ENCODE measurements around the gene MGAT3.

Gene MGAT3

GRCh38 chr22:39481054-39481453, 24.2 kb downstream of the MGAT3 start:
- no peaks in the 10 kb centered on the region for H3K4me1 ChIP-seq (ENCODE audit: control insufficient read depth, insufficient read depth, low read length, unreplicated experiment)
- H3K4me3 ChIP-seq (ENCODE audit: low read depth, low read length) = no peak overlapping the region
- no peaks in the 10 kb centered on the region for H3K36me3 ChIP-seq (ENCODE audit: insufficient read depth, low read length)
- H2AFZ ChIP-seq (ENCODE audit: low read length, unreplicated experiment) = no peak overlapping the region
- no peak overlapping the region for H3K27ac ChIP-seq (ENCODE audit: low read depth, low read length)
- H3K79me2 ChIP-seq (ENCODE audit: control insufficient read depth, insufficient read depth, low read length, unreplicated experiment) = no peaks in the 10 kb centered on the region
- H3K27me3 ChIP-seq (ENCODE audit: insufficient read depth, low read length) = no peaks in the 10 kb centered on the region

GRCh38 chr22:39481595-39481994, 24.8 kb downstream of the MGAT3 start:
- H3K27ac ChIP-seq (ENCODE audit: low read depth, low read length) = no peak overlapping the region
- H3K4me1 ChIP-seq (ENCODE audit: control insufficient read depth, insufficient read depth, low read length, unreplicated experiment) = no peaks in the 10 kb centered on the region
- H3K79me2 ChIP-seq (ENCODE audit: control insufficient read depth, insufficient read depth, low read length, unreplicated experiment) = no peaks in the 10 kb centered on the region
- no peak overlapping the region for H3K4me3 ChIP-seq (ENCODE audit: low read depth, low read length)
- no peak overlapping the region for H2AFZ ChIP-seq (ENCODE audit: low read length, unreplicated experiment)
- no peaks in the 10 kb centered on the region for H3K36me3 ChIP-seq (ENCODE audit: insufficient read depth, low read length)
- H3K27me3 ChIP-seq (ENCODE audit: insufficient read depth, low read length) = no peaks in the 10 kb centered on the region

- H3K4me1 ChIP-seq (ENCODE audit: control insufficient read depth, insufficient read depth, low read length, unreplicated experiment) = no peaks in the 10 kb centered on the region
- no peak overlapping the region for H2AFZ ChIP-seq (ENCODE audit: low read length, unreplicated experiment)
- no peaks in the 10 kb centered on the region for H3K79me2 ChIP-seq (ENCODE audit: control insufficient read depth, insufficient read depth, low read length, unreplicated experiment)
- H3K4me3 ChIP-seq (ENCODE audit: low read depth, low read length) = no peak overlapping the region
- no peak overlapping the region for H3K27ac ChIP-seq (ENCODE audit: low read depth, low read length)
- no peaks in the 10 kb centered on the region for H3K27me3 ChIP-seq (ENCODE audit: insufficient read depth, low read length)
- no peaks in the 10 kb centered on the region for H3K36me3 ChIP-seq (ENCODE audit: insufficient read depth, low read length)
These were observed 26.0 kb downstream of the MGAT3 start for GRCh38 chr22:39482768-39483167.

- Histone ChIP-seq H3K4me1 (ENCODE audit: control insufficient read depth, insufficient read depth, low read length, unreplicated experiment) (no peaks in the 10 kb centered on the region), H3K36me3 (ENCODE audit: insufficient read depth, low read length) (no peaks in the 10 kb centered on the region), H3K4me3 (ENCODE audit: low read depth, low read length) (no peak overlapping the region), H3K79me2 (ENCODE audit: control insufficient read depth, insufficient read depth, low read length, unreplicated experiment) (no peaks in the 10 kb centered on the region), H3K27ac (ENCODE audit: low read depth, low read length) (no peak overlapping the region), H2AFZ (ENCODE audit: low read length, unreplicated experiment) (no peak overlapping the region), H3K27me3 (ENCODE audit: insufficient read depth, low read length) (no peaks in the 10 kb centered on the region)
These were observed 30.4 kb downstream of the MGAT3 start for GRCh38 chr22:39486951-39487825.

- Histone ChIP-seq H3K27ac (ENCODE audit: low read depth, low read length) (no peak overlapping the region), H2AFZ (ENCODE audit: low read length, unreplicated experiment) (no peak overlapping the region), H3K4me3 (ENCODE audit: low read depth, low read length) (no peak overlapping the region), H3K27me3 (ENCODE audit: insufficient read depth, low read length) (no peaks in the 10 kb centered on the region), H3K79me2 (ENCODE audit: control insufficient read depth, insufficient read depth, low read length, unreplicated experiment) (no peaks in the 10 kb centered on the region), H3K4me1 (ENCODE audit: control insufficient read depth, insufficient read depth, low read length, unreplicated experiment) (no peaks in the 10 kb centered on the region), H3K36me3 (ENCODE audit: insufficient read depth, low read length) (no peaks in the 10 kb centered on the region)
These were observed 31.2 kb downstream of the MGAT3 start for GRCh38 chr22:39487826-39488520.

- no peak overlapping the region for H3K27ac ChIP-seq (ENCODE audit: low read depth, low read length)
- H3K27me3 ChIP-seq (ENCODE audit: insufficient read depth, low read length) = no peaks in the 10 kb centered on the region
- H3K4me1 ChIP-seq (ENCODE audit: control insufficient read depth, insufficient read depth, low read length, unreplicated experiment) = peaks cover 2% of the 10 kb centered on the region
- H2AFZ ChIP-seq (ENCODE audit: low read length, unreplicated experiment) = no peak overlapping the region
- no peak overlapping the region for H3K4me3 ChIP-seq (ENCODE audit: low read depth, low read length)
- H3K36me3 ChIP-seq (ENCODE audit: insufficient read depth, low read length) = no peaks in the 10 kb centered on the region
- H3K79me2 ChIP-seq (ENCODE audit: control insufficient read depth, insufficient read depth, low read length, unreplicated experiment) = no peaks in the 10 kb centered on the region
These were observed 31.8 kb downstream of the MGAT3 start for GRCh38 chr22:39488563-39489083.

- Histone ChIP-seq H3K4me3 (ENCODE audit: low read depth, low read length) (no peak overlapping the region), H3K27ac (ENCODE audit: low read depth, low read length) (no peak overlapping the region), H3K36me3 (ENCODE audit: insufficient read depth, low read length) (no peaks in the 10 kb centered on the region), H2AFZ (ENCODE audit: low read length, unreplicated experiment) (no peak overlapping the region), H3K4me1 (ENCODE audit: control insufficient read depth, insufficient read depth, low read length, unreplicated experiment) (peaks cover 10% of the 10 kb centered on the region), H3K27me3 (ENCODE audit: insufficient read depth, low read length) (no peaks in the 10 kb centered on the region), H3K79me2 (ENCODE audit: control insufficient read depth, insufficient read depth, low read length, unreplicated experiment) (no peaks in the 10 kb centered on the region)
These were observed 32.6 kb downstream of the MGAT3 start for GRCh38 chr22:39489094-39490068.

GRCh38 chr22:39490135-39490798, 33.5 kb downstream of the MGAT3 start:
- H3K4me3 ChIP-seq (ENCODE audit: low read depth, low read length) = no peak overlapping the region
- H3K27ac ChIP-seq (ENCODE audit: low read depth, low read length) = no peak overlapping the region
- no peaks in the 10 kb centered on the region for H3K27me3 ChIP-seq (ENCODE audit: insufficient read depth, low read length)
- no peak overlapping the region for H2AFZ ChIP-seq (ENCODE audit: low read length, unreplicated experiment)
- H3K79me2 ChIP-seq (ENCODE audit: control insufficient read depth, insufficient read depth, low read length, unreplicated experiment) = no peaks in the 10 kb centered on the region
- H3K36me3 ChIP-seq (ENCODE audit: insufficient read depth, low read length) = no peaks in the 10 kb centered on the region
- H3K4me1 ChIP-seq (ENCODE audit: control insufficient read depth, insufficient read depth, low read length, unreplicated experiment) = peaks cover 16% of the 10 kb centered on the region

- H3K27ac ChIP-seq (ENCODE audit: low read depth, low read length) = no peak overlapping the region
These were observed 34.3 kb downstream of the MGAT3 start for GRCh38 chr22:39490966-39491680.

More at GRCh38 chr22:39490966-39491680, 34.3 kb downstream of the MGAT3 start:
- Histone ChIP-seq H3K4me3 (ENCODE audit: low read depth, low read length) (no peak overlapping the region), H3K79me2 (ENCODE audit: control insufficient read depth, insufficient read depth, low read length, unreplicated experiment) (no peaks in the 10 kb centered on the region), H3K36me3 (ENCODE audit: insufficient read depth, low read length) (no peaks in the 10 kb centered on the region), H2AFZ (ENCODE audit: low read length, unreplicated experiment) (no peak overlapping the region), H3K4me1 (ENCODE audit: control insufficient read depth, insufficient read depth, low read length, unreplicated experiment) (peaks cover 16% of the 10 kb centered on the region), H3K27me3 (ENCODE audit: insufficient read depth, low read length) (no peaks in the 10 kb centered on the region)

All from ACC112 (cell line).